GM21576 (cell line): ENCODE measurements around the gene PRR13.
"Not testable (repeated sequence)": the region's sequence is repeated elsewhere in the genome, so short reads cannot be mapped to it uniquely, and the experiment has no call there.

Experiments
- ATAC-seq: cut with Tn5 transposase; IDR thresholded peaks from one replicate; pipeline ENCODE4 v1.9.1; 2021; ENCODE audit warnings: mild to moderate bottlenecking, moderate library complexity; ENCODE audit not compliant: unreplicated experiment

PRR13 gene

GRCh38 chr12:53467880-53468279 is 26.3 kb downstream of the PRR13 start:
- ATAC-seq = no peak

- ATAC-seq = no peak
Observed at GRCh38 chr12:53468282-53468681, 26.7 kb downstream of the PRR13 start.

GRCh38 chr12:53472056-53472582 is 30.6 kb downstream of the PRR13 start:
- no peak for ATAC-seq

- ATAC-seq = no peak
Observed at GRCh38 chr12:53474077-53474476, 32.5 kb downstream of the PRR13 start.

- ATAC-seq = no peak
Observed at GRCh38 chr12:53474819-53475218, 33.3 kb downstream of the PRR13 start.

GRCh38 chr12:53476769-53477209 is 35.3 kb downstream of the PRR13 start:
- ATAC-seq = no peak

- ATAC-seq = no peak
Observed at GRCh38 chr12:53478865-53479264, 37.3 kb downstream of the PRR13 start.

GRCh38 chr12:53479331-53479730 is 37.8 kb downstream of the PRR13 start:
- no peak for ATAC-seq

- ATAC-seq = no peak
Observed at GRCh38 chr12:53480491-53481442, 39.2 kb downstream of the PRR13 start.

GRCh38 chr12:53481458-53481857 is 39.9 kb downstream of the PRR13 start:
- ATAC-seq = not testable (repeated sequence)

GRCh38 chr12:53481939-53482586 is 40.5 kb downstream of the PRR13 start:
- no peak for ATAC-seq

- no peak for ATAC-seq
Observed at GRCh38 chr12:53482626-53483168, 41.2 kb downstream of the PRR13 start.

- ATAC-seq = no peak
Observed at GRCh38 chr12:53483225-53483978, 41.9 kb downstream of the PRR13 start.

GRCh38 chr12:53483979-53484377 is 42.4 kb downstream of the PRR13 start:
- no peak for ATAC-seq

- ATAC-seq = no peak
Observed at GRCh38 chr12:53484686-53485575, 43.4 kb downstream of the PRR13 start.

GRCh38 chr12:53485955-53486735 is 44.6 kb downstream of the PRR13 start:
- no peak for ATAC-seq

- ATAC-seq = no peak
Observed at GRCh38 chr12:53486736-53487487, 45.4 kb downstream of the PRR13 start.

- ATAC-seq = no peak
Observed at GRCh38 chr12:53489242-53489864, 47.8 kb downstream of the PRR13 start.
